GM18907 (cell line): ENCODE measurements around the gene TIGD3.

Experiments used
- ATAC-seq: cut with Tn5 transposase; IDR thresholded peaks from one replicate; pipeline ENCODE4 v1.9.1; 2021; ENCODE audit warnings: mild to moderate bottlenecking, moderate library complexity; ENCODE audit not compliant: unreplicated experiment

Gene TIGD3

DNA sequence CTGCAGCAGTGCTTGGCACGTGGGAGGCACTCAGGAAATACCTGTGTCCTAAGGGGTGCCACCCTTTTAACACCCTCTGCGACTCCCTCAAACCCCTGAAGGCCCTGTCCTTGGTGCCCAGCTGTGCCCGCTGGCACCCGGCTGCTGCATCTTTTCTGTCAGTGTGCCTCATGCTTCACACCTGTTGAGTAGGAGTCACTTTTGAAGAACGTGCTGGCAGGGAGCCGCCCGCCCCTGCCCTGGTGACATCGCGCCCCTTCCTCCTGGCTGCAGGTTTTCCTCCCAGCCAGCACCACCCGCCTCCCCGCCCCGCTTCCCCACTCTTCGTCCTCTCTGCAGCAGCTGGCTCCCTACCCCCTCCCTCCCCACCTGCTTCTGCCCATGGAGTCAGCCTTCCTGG lies 49.7 kb downstream of the TIGD3 start:
- ATAC-seq, result no peak

- no peak for ATAC-seq
Observed at GRCh38 chr11:65404638-65405339, 50.2 kb downstream of the TIGD3 start.
